NCI-H1048 (cell line): ENCODE data around the gene UQCR10.

Experiments used
- DNase-seq: peaks from one replicate; lab custom pipeline; 2025; lab: John Stamatoyannopoulos, UW

Gene UQCR10

DNA sequence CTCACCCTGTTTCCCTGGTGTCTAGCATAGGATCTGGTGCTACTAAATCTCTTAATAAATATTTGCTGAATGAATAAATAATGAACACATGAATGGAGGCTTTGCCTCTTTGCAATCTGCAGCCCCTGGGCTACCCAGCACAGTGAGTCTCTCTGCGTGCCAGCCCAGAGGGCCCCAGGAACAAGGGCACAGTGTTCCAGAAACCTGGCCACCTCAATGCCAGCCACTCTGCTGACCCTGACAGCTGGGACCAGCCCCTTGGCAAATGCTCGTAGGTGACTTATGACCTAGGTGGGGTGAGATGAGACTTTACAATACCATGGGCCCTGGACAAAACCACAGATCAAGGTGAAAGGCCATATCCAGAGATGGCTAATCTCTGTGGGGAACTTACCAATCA is 31.6 kb downstream of the UQCR10 start:
- no peak for DNase-seq

DNA sequence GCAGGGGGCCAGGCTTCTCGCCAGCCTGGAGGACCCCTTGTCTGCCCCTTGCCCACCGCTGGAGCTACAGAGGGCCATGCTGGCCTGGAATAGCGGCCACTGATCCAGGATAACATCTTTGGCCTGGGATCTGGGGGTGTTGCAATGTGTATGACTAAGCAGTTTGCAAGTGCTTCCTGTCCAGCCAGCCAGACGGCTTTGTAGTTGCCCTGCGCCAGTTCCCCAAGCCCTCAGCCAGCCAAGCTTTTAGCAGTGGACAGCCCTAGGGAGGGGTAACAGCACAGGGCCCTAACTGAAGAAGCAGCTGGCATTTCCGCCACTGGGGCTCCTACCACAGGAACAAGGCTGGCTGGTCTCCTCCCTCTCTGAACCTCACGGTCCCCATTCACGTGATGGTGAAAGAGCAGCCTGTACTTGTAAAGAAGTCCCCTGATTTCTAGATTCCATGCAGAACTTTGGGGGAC is 32.1 kb downstream of the UQCR10 start:
- no peak for DNase-seq

DNA sequence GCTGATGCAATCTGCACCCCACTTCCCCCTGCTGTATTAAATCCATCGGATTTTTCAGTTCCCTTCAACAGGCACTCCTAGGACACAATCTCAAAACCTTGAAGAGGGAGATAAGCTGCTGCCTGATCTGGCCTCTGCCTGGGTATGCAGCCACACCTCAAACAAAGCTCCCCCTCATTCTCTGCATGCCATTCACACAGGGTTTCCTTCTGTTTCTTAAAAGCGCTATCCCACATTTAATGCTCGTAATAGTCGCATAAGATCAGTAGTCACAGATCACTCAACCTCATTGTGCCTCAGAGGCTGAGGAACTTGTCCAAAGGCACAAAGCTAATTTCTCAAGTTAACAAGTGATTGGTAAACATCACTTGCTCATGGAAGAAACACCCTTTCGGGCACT is 34.0 kb downstream of the UQCR10 start:
- no peak for DNase-seq

DNA sequence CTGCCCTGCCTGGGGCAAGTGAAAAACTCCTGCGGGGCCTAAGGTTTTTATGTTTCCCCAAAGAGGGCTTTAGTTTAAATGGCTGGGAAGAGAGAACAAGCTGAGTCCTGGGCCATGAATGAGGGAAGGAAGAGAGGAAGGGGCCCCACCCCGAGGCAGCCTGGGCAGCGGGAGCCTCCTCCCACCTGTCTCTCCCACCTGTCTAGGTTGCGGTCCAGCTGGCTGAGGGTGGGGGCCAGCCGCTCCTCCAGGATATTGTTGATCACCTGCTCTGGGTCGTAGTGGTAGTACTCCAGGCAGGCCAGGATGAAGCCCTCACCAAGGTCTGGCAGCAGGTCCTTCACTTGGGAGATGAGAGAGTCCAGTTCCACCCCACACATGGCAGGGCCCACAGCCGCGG is 34.6 kb downstream of the UQCR10 start:
- DNase-seq, result no peak

DNA sequence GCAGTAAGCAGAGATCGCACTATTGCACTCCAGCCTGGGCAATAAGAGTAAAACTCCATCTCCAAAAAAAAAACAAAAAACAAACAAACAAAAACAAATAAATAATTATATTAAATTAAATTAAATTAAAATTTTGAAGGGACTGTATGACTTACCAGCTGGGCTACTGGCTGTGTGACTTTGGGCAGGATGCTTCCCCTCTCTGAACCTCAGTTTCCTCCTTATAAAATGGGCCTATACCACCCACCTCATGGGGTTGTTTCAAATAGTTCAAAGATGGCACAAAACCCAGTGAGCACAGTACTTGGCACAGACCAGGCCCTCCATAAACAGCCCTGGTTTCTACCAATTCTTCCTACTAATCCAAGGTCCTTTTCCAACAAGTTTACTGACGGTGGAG is 36.0 kb downstream of the UQCR10 start:
- DNase-seq, result no peak

DNA sequence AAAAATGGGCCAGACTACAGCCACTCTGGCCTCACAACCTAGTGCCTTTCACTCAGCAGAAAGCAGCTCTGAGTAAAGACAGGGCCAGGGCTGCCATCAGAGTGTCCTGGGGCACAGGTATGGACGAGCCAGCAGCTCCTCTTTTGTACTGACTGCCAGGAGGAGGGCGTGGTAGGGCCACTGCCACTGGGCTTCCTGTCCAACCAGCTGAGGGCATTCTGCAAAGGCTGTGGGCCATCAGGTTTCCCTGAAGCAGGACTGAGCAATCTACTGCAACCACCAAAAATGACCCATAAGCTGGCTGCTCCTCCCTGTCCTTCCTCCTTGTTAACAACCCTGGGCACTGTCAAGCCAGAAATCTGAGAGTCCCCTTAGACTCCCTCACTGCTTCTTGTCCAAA is 37.8 kb downstream of the UQCR10 start:
- no peak for DNase-seq

DNA sequence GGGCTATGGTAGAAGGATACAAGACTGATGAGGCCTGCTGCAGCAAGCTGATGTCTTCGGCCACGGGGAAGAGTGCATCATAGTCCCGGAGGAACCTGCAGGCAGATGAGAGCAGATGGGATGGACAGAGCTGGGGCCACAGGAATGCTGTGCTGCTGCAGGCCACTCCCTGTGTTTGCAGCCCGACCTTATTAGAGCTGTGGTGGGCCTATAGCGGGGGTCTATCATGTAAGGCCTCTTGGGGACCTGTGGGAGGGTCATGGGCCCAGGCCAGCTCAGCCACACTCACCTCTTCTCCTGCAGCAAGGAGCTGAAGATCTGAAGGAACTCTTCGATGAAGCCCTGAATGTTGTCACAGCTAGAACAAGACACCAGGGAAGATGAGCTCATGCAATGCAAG is 39.0 kb downstream of the UQCR10 start:
- no peak for DNase-seq

DNA sequence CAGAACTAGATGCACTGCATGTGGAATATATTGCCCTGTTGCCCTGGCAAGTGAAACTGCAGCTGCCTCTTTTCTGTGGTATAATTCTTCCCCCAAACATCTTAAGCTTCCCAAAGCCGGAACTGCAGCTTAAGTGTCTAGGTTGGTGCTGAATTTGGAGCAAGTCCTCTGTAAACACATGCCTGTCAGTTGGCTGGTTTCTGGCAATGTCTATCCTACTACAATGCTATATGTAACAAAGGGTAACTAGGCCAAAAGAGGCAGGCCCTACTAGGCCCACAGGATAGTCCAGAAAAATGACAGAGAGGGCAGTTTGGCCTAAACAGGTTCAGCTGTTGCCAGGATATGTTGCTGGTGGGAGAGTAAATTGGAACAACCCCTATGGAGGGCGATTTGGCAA is 43.0 kb downstream of the UQCR10 start:
- no peak for DNase-seq

DNA sequence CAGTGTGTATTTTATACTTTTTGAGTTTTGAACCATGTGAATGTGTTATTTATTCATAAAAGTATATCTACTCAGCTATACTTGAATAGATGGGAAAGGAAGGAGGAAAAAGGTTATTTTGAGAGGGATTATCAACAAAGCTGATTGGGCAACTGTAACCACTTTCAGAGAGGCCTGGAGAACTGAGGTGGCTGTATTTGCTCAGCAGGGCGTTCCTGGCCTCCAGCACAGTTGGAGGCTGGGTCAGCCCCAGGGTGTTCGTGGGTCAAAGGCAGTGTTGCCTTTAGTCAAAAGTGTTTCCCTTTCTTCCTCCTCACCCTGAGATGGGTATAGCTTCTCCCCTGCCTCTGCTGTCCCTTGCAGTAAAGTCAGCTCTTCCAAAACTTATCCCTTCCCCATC is 44.2 kb downstream of the UQCR10 start:
- no peak for DNase-seq

DNA sequence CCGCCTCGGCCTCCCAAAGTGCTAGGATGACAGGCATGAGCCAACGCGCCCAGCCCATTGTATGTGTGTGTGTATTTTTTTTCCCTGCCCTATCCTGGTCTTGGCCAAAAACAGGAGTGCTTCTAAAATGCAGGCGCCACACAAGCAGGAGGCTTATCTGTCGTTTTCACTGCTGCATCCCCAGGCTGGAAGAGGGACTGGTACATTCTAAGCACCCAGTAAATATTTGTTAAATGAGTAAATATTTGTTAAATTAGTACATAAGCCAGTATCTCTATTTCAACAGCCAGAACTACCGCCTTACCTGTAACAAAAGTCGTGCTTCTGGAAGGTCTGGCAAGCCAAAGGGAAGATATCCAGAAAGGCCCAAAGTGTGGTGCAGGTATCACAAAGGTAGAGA is 46.0 kb downstream of the UQCR10 start:
- no peak for DNase-seq

DNA sequence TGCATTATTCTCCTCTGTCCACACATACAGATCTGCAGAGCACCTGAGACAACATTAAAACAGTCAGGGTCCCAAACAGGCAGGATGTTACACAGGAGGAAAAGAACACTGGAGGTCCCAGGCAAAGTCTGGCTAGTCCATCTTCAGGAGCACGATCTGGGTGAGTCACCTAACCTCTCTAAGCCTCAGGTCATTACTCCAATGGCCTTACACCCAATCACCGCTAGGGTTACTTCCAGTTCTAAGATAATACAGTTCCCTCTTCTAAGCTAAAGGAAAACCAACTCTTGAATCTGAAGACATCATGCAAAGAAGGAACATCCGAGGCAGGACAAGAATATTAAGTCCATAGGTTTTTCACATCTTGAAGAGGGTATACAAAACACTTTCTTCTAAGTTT is 46.4 kb downstream of the UQCR10 start:
- no peak for DNase-seq

DNA sequence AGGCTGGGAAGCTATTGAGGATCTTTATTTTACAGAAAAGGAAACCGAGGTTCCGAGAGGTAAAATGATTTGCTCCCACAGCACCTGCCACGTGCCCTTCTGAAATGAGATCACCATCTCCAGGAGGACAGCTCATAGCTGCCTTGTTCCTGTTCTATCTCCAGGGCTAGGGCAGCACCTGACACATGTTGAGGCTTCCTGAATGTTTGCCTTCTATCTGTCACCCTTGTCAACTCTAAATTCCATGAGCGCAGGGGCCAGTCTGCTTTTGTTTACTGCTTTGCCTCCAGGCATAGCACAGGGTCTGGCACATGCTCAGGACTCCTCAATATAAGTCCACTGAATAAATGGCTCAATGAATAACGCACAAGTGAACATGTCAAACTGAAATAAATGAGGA is 46.8 kb downstream of the UQCR10 start:
- DNase-seq, result no peak

DNA sequence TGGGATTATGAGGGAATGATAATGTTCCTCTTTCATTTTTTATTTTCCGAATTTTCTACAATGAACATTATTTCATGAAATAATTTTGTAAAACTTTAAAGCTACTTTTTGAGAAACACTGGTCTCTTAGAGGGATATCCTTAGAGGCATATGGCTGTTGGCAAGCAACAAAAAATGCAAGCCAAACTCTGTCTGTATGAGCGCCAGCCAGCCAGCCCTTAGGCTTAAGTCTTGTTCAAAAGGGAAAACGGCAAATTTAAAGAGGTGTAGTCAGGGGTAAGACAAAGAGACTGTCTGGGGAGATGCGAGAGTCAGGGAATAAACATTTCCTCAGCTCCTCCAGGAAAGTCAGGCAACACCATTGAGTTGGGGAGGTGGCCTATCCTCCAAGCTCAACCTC is 48.4 kb downstream of the UQCR10 start:
- no peak for DNase-seq

DNA sequence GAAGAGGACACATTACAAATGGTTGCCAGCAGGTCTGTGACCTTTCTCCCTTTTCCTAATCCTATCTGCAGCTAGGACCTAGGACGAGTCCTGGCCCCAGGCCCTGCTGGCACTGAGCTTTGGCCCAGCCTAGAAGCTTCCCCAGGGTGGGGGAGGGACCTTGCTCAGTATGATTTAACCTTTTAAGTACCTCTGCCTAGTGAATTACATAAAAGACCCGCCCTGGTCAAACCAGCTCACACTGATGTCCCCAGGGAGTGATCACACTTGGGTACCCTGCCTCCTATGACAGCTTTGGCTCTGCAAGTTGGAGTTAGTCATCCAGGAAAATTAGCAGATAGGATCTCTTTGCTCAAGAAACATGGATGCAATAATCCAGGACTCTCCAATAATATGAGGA is 49.0 kb downstream of the UQCR10 start:
- no peak for DNase-seq

DNA sequence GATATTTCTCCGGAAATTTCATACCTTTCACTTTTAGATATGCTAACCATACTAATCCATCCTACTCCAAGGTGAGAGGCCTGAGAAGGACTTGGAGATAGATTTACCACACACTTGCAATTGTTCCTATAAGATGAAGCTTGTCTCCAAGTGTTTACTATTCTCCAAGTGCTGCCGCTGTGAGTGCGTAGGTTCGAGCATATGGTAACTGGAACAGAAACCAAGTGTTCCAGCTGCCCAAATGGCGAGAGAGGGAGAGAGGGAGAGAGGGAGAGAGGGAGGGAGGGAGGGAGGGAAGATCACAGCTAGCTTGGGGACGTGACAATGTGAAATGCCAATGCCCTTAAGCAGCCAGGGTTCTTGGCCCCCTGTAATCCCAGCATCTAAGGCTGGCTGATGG is 49.4 kb downstream of the UQCR10 start:
- no peak for DNase-seq

DNA sequence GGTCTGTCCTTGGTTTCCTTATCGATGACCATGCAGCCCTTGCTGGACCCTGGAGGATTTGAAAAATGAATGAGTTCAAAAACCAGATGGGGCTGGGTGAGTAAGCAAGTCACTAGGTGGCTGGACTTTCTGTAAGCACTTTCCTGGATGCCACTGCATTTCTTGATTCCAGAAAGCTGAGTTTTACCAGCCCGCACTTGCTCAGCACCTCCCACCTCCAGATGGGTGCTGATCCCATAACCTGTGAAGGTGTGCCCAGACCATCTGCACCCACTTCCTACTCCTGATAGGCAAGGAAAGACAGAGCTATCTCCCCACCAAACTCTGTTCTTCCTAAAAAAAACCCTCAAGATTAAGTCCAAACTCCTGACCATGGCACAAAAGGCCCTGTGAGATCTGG is 49.8 kb downstream of the UQCR10 start:
- no peak for DNase-seq

DNA sequence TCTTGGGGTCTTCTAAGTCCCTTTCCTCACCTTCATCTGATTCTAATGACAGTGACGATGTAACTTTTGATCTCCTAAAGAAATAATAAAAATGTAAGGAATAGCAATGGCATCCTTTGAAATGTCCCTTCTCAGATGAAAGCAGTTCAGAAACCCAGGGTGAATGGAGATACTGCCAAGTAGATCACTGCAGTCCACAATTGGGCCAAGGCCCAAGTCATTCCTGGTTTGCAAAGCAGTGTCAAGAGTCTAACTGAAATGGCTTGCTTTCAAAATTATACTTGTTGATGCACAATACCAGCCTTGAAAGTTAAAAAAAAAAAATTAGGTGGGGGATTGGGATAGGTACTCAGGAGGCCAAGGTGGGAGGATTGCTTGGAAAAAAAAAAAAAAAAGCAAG is 50.6 kb downstream of the UQCR10 start:
- DNase-seq, result no peak

DNA sequence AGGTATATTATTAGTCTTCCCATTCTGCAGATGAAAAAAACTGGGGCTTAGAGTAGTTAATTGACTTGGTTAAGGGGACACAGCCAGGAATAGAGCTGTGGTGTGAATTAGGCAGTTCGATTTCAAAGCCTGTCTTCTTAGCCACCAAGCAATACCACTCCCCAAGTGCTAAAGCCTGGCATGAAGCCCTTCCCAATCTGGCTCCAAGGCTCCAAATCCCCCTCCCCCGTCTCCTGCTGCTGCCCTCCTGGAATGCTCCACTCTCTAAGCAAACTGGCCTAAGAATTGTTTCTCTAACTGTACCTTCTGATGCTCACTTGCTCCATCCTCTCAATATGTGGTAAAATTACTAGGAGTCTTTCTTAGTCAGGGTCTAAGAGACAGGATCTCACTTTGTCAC is 52.3 kb downstream of the UQCR10 start:
- DNase-seq, result no peak
